ENCODE data around the gene SFTPA1.

- TF ChIP-seq CTCF (conservative IDR thresholded peaks at IDR 0.05; ENCODE audit: low read depth, low read length) (no peak), EZH2 (IDR thresholded peaks at IDR 0.05; ENCODE audit: borderline replicate concordance, low read depth, low read length, poor library complexity, severe bottlenecking) (no peak)
These were observed 27.2 kb upstream of the SFTPA1 start for GRCh38 chr10:79583488-79584024.
